HAP-1 (cell line): Measurements from ENCODE around the gene RETREG1.
"Not testable (repeated sequence)": the region's sequence is repeated elsewhere in the genome, so short reads cannot be mapped to it uniquely, and the experiment has no call there.

Source experiments
- DNase-seq, 2 experiments: peaks; one replicate each; pipeline ENCODE4 v3.0.0-alpha.2; 2016 to 2020; ENCODE audit warnings: low spot score in 2 of 2
- H3K27me3 ChIP-seq: fragments of 250-450 bp; sonication (Bioruptor Pico); 2 replicates; pipeline ENCODE4 v1.5.1; 2020; ENCODE audit warnings: low read depth, mild to moderate bottlenecking, moderate library complexity
- H3K36me3 ChIP-seq: fragments of 250-450 bp; sonication (Bioruptor Pico); replicated peaks from 2 replicates; pipeline ENCODE4 v1.5.1; 2020; ENCODE audit warnings: mild to moderate bottlenecking
- H3K4me1 ChIP-seq: fragments of 250-450 bp; sonication (Bioruptor Pico); 2 replicates; pipeline ENCODE4 v1.5.1; 2020; ENCODE audit warnings: mild to moderate bottlenecking
- H3K4me3 ChIP-seq: fragments of 250-450 bp; sonication (Bioruptor Pico); 2 replicates; pipeline ENCODE4 v1.5.1; 2020; ENCODE audit warnings: mild to moderate bottlenecking, moderate library complexity
- H3K9me3 ChIP-seq: fragments of 250-450 bp; sonication (Bioruptor Pico); 2 replicates; pipeline ENCODE4 v1.5.1; 2020; ENCODE audit warnings: mild to moderate bottlenecking, moderate library complexity
- in situ Hi-C: fragments of 300-500 bp; cut with MboI; formaldehyde crosslinking; loops from 3 replicates; pipeline ENCODE4 v1.14.3; 2020; ENCODE audit warnings: low sequenced_read_pairs, inconsistent platforms, mixed read lengths

RETREG1 gene

DNA sequence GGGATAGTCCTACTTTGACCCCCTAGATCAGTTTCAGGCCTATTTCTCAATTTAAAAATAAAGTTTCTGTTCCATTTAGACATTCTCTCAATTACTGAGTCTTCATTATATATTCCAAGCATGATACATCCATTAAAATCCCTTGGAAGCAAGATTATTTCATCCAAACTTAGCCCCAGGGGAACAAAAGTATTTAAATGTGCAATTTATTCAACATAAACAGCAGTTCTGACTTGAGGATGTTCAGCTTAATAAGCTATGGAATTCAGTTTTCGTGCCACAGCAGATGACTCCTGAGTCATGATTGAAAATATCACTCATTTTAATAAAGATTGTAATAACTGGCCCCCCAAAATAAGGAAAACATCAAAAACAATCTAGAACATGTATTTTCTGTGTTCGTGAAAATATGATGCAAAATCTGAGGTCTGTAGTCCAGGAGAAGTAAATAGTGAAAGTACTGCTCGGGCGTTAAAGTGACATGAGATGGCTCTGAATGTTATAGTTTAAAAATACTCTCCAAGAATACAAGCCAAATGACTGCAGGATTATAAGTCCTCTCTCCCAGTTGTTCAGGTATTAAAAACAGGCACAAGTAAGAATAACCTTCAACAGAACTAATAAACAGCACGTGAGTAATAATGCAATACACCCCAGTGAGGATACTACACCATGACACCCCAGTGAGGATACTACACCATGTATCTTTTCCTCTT, 67.1 kb downstream of the RETREG1 start:
- Histone ChIP-seq H3K4me3 (no peak overlapping the region), H3K4me1 (no peaks in the 10 kb centered on the region), H3K9me3 (no peaks in the 10 kb centered on the region), H3K36me3 (no peaks in the 10 kb centered on the region), H3K27me3 (no peaks in the 10 kb centered on the region)
- DNase-seq, result no peak
- in situ Hi-C loops, result no loop called here

- in situ Hi-C loops, result no loop called here
- Histone ChIP-seq H3K4me1 (no peaks in the 10 kb centered on the region), H3K36me3 (no peaks in the 10 kb centered on the region), H3K4me3 (no peak overlapping the region), H3K9me3 (no peaks in the 10 kb centered on the region), H3K27me3 (no peaks in the 10 kb centered on the region)
- DNase-seq, result no peak
Measured at GRCh38 chr5:16548812-16549211, 68.0 kb downstream of the RETREG1 start.

- H3K36me3 ChIP-seq, result no peaks in the 10 kb centered on the region
- H3K27me3 ChIP-seq, result no peaks in the 10 kb centered on the region
- DNase-seq, result no peak
- H3K9me3 ChIP-seq, result no peaks in the 10 kb centered on the region
- in situ Hi-C loops, result no loop called here
- no peak overlapping the region for H3K4me3 ChIP-seq
- no peaks in the 10 kb centered on the region for H3K4me1 ChIP-seq
Measured at GRCh38 chr5:16548115-16548514, 68.7 kb downstream of the RETREG1 start.

DNA sequence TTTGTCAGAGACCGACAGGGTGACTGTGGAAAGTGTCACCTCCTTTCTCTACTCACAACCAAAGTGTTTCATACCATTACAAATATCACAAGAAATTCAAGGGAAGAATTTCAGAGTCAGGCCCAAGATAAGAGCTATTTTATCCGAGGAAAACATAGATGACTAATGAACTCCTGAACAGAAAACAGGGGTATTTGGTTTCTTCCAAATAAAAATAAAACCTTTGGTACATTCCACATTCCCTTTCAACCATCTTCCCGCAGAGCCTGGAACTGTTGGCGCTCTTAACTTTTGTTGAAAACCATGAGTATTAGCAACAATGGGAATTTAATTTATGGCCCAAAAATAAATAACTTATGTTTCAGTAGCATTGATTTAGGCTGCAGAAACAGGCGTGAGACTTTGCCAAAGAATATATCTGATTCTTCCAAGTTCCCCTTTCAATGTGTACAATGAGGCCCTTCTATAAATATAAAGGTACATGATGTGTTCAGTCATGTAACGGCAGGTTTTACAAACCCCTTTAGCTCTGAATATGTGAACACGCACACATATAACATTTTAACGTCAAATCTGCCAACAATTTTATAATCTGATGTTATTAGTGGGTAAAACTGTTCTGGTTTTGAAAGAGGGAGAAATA, 69.5 kb downstream of the RETREG1 start:
- H3K4me3 ChIP-seq, result no peak overlapping the region
- H3K27me3 ChIP-seq, result no peaks in the 10 kb centered on the region
- no peaks in the 10 kb centered on the region for H3K36me3 ChIP-seq
- DNase-seq, result no peak
- no peaks in the 10 kb centered on the region for H3K9me3 ChIP-seq
- in situ Hi-C loops, result no loop called here
- H3K4me1 ChIP-seq, result no peaks in the 10 kb centered on the region

DNA sequence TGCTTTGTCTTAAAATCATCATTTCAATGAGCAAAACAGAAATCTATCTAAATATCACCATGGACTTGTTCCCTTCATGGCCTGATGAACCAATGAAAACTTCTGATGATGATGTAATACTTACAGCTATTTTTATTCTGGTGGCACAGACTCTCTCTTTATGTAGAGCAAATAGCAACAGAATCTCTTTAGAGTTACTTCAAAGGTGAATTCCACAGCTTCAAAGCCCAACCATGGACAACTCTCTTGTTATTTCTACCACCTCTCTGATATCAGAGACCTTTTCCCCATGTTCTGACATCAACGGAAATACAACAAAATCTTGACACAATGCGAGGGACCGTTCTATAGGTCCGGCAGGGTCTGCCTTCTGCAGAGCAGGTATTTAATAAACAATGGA, 70.1 kb downstream of the RETREG1 start:
- Histone ChIP-seq H3K36me3 (no peaks in the 10 kb centered on the region), H3K9me3 (no peaks in the 10 kb centered on the region), H3K4me3 (no peak overlapping the region), H3K27me3 (no peaks in the 10 kb centered on the region), H3K4me1 (no peaks in the 10 kb centered on the region)
- in situ Hi-C loops, result no loop called here
- DNase-seq, result no peak

GRCh38 chr5:16544607-16545374, 72.0 kb downstream of the RETREG1 start:
- Histone ChIP-seq H3K9me3 (no peaks in the 10 kb centered on the region), H3K4me1 (no peaks in the 10 kb centered on the region), H3K27me3 (no peaks in the 10 kb centered on the region), H3K4me3 (no peak overlapping the region), H3K36me3 (no peaks in the 10 kb centered on the region)
- no peak for DNase-seq
- in situ Hi-C loops, result no loop called here

GRCh38 chr5:16543206-16543605, 73.6 kb downstream of the RETREG1 start:
- in situ Hi-C loops, H3K27me3 ChIP-seq, DNase-seq, H3K4me3 ChIP-seq, H3K4me1 ChIP-seq, H3K36me3 ChIP-seq, H3K9me3 ChIP-seq: not testable (repeated sequence)

GRCh38 chr5:16542236-16542635, 74.6 kb downstream of the RETREG1 start:
- no peaks in the 10 kb centered on the region for H3K27me3 ChIP-seq
- in situ Hi-C loops, result no loop called here
- H3K4me3 ChIP-seq, result no peak overlapping the region
- DNase-seq, result no peak
- no peaks in the 10 kb centered on the region for H3K4me1 ChIP-seq
- no peaks in the 10 kb centered on the region for H3K9me3 ChIP-seq
- no peaks in the 10 kb centered on the region for H3K36me3 ChIP-seq

GRCh38 chr5:16541592-16541991, 75.2 kb downstream of the RETREG1 start:
- DNase-seq, H3K36me3 ChIP-seq, in situ Hi-C loops: not testable (repeated sequence)

DNA sequence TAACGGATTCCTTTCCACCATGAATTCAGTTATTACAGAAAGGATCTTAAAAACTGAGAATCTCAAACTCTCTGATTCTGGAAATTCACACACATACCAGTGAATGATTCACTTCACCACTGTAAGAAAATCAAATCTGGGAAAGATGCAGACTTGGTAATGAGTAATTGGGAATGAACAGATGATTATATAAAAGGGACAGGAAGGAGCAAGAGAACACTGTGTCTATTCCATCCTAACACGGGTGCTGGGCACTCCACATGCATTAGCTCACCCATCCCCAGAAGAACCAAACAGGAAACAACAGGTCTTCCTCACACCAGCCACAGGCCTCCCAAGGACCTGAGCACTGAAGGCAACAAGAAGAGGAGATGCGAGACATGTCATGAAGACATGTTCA, 76.4 kb downstream of the RETREG1 start:
- Histone ChIP-seq H3K4me1 (no peaks in the 10 kb centered on the region), H3K36me3 (no peaks in the 10 kb centered on the region), H3K9me3 (no peaks in the 10 kb centered on the region), H3K4me3 (no peak overlapping the region), H3K27me3 (no peaks in the 10 kb centered on the region)
- no peak for DNase-seq
- in situ Hi-C loops, result no loop called here

More at GRCh38 chr5:16541592-16541991, 75.2 kb downstream of the RETREG1 start:
- not testable (repeated sequence) for H3K4me3 ChIP-seq, H3K9me3 ChIP-seq, H3K27me3 ChIP-seq, H3K4me1 ChIP-seq

GRCh38 chr5:16539169-16539666, 77.6 kb downstream of the RETREG1 start:
- DNase-seq, result no peak
- H3K36me3 ChIP-seq, result no peaks in the 10 kb centered on the region
- H3K4me1 ChIP-seq, result no peaks in the 10 kb centered on the region
- no peaks in the 10 kb centered on the region for H3K9me3 ChIP-seq
- H3K4me3 ChIP-seq, result no peak overlapping the region
- H3K27me3 ChIP-seq, result no peaks in the 10 kb centered on the region
- in situ Hi-C loops, result no loop called here

GRCh38 chr5:16538006-16538405, 78.8 kb downstream of the RETREG1 start:
- no peaks in the 10 kb centered on the region for H3K27me3 ChIP-seq
- no peaks in the 10 kb centered on the region for H3K9me3 ChIP-seq
- no peak for DNase-seq
- in situ Hi-C loops, result no loop called here
- H3K4me3 ChIP-seq, result no peak overlapping the region
- H3K36me3 ChIP-seq, result no peaks in the 10 kb centered on the region
- no peaks in the 10 kb centered on the region for H3K4me1 ChIP-seq

GRCh38 chr5:16536818-16537217, 80.0 kb downstream of the RETREG1 start:
- no peaks in the 10 kb centered on the region for H3K9me3 ChIP-seq
- in situ Hi-C loops, result no loop called here
- H3K4me1 ChIP-seq, result no peaks in the 10 kb centered on the region
- no peaks in the 10 kb centered on the region for H3K27me3 ChIP-seq
- no peak for DNase-seq
- H3K4me3 ChIP-seq, result no peak overlapping the region
- no peaks in the 10 kb centered on the region for H3K36me3 ChIP-seq

DNA sequence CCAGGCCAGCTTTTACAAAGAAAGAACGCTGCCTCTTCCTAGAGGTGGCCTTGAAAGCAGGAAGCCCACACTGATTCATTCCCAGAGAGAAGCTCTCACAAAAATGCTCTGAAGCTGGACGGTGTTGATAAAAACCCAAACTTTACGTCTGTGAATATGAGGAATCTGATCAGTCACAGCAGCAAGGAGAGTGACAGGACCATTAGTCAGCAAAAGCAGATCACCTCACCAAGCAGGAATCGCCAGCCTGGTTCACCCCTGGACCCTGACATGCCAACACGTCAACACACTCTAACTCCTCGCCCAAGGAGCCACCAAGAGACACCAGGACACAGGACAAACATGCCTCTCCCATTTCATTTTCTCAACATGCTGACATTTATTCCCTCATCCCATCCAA, 80.6 kb downstream of the RETREG1 start:
- in situ Hi-C loops, result no loop called here
- DNase-seq, result no peak

More for the DNA sequence above, 80.6 kb downstream of the RETREG1 start:
- Histone ChIP-seq H3K27me3 (no peaks in the 10 kb centered on the region), H3K9me3 (no peaks in the 10 kb centered on the region), H3K36me3 (no peaks in the 10 kb centered on the region), H3K4me3 (no peak overlapping the region), H3K4me1 (no peaks in the 10 kb centered on the region)
